ENCODE measurements around the gene PHF1. TPM values are rescaled to one million over a fixed set of nuclear protein-coding genes. Genes with fewer than 3 reads are reported as not detected.

Gene PHF1
- total and polyA plus RNA-seq, 2 of the 13 experiments (the other 11 are each of a cell fraction or from before 2014, with no cell fraction given), result 25.4 to 61.9 TPM

- TF ChIP-seq, protein P1, sequence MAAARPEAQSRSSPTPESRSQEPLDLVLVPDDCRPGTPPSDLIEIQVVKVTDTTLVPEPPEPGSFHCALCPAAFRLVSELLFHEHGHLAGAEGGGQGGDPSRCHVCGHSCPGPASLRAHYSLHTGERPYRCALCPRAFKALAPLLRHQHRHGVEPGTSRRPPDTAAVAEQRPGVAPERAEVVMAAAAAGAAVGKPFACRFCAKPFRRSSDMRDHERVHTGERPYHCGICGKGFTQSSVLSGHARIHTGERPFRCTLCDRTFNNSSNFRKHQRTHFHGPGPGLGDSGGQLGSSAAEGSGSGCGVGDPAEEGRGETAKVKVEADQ (CRISPR knock-in tag; IDR thresholded peaks at IDR 0.05; ENCODE audit: borderline replicate concordance), result no peak
- no peak for TF ChIP-seq ZNF274 (CRISPR knock-in tag; IDR thresholded peaks at IDR 0.05)
- TF ChIP-seq TARDBP (CRISPR knock-in tag; IDR thresholded peaks at IDR 0.05), result no peak
- peak; percentile 44 for TF ChIP-seq SALL1 (CRISPR knock-in tag; IDR thresholded peaks at IDR 0.05)
- TF ChIP-seq KDM4B (CRISPR knock-in tag; IDR thresholded peaks at IDR 0.05), result no peak
- TF ChIP-seq ETV5 (CRISPR knock-in tag; IDR thresholded peaks at IDR 0.05; ENCODE audit: borderline replicate concordance), result no peak
- TF ChIP-seq ZBTB10 (CRISPR knock-in tag; IDR thresholded peaks at IDR 0.05; ENCODE audit: borderline replicate concordance), result no peak
- TF ChIP-seq, protein P2, sequence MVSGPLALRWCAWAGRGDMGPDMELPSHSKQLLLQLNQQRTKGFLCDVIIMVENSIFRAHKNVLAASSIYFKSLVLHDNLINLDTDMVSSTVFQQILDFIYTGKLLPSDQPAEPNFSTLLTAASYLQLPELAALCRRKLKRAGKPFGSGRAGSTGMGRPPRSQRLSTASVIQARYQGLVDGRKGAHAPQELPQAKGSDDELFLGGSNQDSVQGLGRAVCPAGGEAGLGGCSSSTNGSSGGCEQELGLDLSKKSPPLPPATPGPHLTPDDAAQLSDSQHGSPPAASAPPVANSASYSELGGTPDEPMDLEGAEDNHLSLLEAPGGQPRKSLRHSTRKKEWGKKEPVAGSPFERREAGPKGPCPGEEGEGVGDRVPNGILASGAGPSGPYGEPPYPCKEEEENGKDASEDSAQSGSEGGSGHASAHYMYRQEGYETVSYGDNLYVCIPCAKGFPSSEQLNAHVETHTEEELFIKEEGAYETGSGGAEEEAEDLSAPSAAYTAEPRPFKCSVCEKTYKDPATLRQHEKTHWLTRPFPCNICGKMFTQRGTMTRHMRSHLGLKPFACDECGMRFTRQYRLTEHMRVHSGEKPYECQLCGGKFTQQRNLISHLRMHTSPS (CRISPR knock-in tag; IDR thresholded peaks at IDR 0.05; ENCODE audit: low read depth), result no peak
- TF ChIP-seq ZNF282 (IDR thresholded peaks at IDR 0.05; ENCODE audit: partially characterized antibody), result no peak
- TF ChIP-seq, protein P3, sequence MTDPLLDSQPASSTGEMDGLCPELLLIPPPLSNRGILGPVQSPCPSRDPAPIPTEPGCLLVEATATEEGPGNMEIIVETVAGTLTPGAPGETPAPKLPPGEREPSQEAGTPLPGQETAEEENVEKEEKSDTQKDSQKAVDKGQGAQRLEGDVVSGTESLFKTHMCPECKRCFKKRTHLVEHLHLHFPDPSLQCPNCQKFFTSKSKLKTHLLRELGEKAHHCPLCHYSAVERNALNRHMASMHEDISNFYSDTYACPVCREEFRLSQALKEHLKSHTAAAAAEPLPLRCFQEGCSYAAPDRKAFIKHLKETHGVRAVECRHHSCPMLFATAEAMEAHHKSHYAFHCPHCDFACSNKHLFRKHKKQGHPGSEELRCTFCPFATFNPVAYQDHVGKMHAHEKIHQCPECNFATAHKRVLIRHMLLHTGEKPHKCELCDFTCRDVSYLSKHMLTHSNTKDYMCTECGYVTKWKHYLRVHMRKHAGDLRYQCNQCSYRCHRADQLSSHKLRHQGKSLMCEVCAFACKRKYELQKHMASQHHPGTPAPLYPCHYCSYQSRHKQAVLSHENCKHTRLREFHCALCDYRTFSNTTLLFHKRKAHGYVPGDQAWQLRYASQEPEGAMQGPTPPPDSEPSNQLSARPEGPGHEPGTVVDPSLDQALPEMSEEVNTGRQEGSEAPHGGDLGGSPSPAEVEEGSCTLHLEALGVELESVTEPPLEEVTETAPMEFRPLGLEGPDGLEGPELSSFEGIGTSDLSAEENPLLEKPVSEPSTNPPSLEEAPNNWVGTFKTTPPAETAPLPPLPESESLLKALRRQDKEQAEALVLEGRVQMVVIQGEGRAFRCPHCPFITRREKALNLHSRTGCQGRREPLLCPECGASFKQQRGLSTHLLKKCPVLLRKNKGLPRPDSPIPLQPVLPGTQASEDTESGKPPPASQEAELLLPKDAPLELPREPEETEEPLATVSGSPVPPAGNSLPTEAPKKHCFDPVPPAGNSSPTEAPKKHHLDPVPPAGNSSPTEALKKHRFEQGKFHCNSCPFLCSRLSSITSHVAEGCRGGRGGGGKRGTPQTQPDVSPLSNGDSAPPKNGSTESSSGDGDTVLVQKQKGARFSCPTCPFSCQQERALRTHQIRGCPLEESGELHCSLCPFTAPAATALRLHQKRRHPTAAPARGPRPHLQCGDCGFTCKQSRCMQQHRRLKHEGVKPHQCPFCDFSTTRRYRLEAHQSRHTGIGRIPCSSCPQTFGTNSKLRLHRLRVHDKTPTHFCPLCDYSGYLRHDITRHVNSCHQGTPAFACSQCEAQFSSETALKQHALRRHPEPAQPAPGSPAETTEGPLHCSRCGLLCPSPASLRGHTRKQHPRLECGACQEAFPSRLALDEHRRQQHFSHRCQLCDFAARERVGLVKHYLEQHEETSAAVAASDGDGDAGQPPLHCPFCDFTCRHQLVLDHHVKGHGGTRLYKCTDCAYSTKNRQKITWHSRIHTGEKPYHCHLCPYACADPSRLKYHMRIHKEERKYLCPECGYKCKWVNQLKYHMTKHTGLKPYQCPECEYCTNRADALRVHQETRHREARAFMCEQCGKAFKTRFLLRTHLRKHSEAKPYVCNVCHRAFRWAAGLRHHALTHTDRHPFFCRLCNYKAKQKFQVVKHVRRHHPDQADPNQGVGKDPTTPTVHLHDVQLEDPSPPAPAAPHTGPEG (CRISPR knock-in tag; IDR thresholded peaks at IDR 0.05), result no peak
- TF ChIP-seq ATM (IDR thresholded peaks at IDR 0.05; ENCODE audit: borderline replicate concordance), result no peak
- TF ChIP-seq MAFF (IDR thresholded peaks at IDR 0.05; ENCODE audit: low read depth, low read length), result no peak
- no peak for TF ChIP-seq ZNF841 (CRISPR knock-in tag; IDR thresholded peaks at IDR 0.05; ENCODE audit: borderline replicate concordance)
- TF ChIP-seq CEBPG (CRISPR knock-in tag; IDR thresholded peaks at IDR 0.05), result peak; percentile 65
- TF ChIP-seq CSRNP2 (CRISPR knock-in tag; conservative IDR thresholded peaks at IDR 0.05; ENCODE audit: low read depth), result no peak
- TF ChIP-seq ZNF3 (CRISPR knock-in tag; IDR thresholded peaks at IDR 0.05), result no peak
- no peak for TF ChIP-seq ZNF672 (CRISPR knock-in tag; IDR thresholded peaks at IDR 0.05)
- no peak for TF ChIP-seq STAG1 (CRISPR knock-in tag; IDR thresholded peaks at IDR 0.05)
- TF ChIP-seq MAFG (CRISPR knock-in tag; IDR thresholded peaks at IDR 0.05), result no peak
These were observed 19.5 kb downstream of the PHF1 start (continued) for GRCh38 chr6:33430334-33430733.
